CD4-positive, alpha-beta T cell treated with Interleukin-4 for 1 hour (primary cell): ENCODE data around the gene IBA57.
"Not testable (repeated sequence)": the region's sequence is repeated elsewhere in the genome, so short reads cannot be mapped to it uniquely, and the experiment has no call there.

Experiments used
- DNase-seq, 2 donors: peaks; one replicate each; pipeline ENCODE4 v3.0.0-alpha.2; 2020 to 2022

IBA57 gene

DNA sequence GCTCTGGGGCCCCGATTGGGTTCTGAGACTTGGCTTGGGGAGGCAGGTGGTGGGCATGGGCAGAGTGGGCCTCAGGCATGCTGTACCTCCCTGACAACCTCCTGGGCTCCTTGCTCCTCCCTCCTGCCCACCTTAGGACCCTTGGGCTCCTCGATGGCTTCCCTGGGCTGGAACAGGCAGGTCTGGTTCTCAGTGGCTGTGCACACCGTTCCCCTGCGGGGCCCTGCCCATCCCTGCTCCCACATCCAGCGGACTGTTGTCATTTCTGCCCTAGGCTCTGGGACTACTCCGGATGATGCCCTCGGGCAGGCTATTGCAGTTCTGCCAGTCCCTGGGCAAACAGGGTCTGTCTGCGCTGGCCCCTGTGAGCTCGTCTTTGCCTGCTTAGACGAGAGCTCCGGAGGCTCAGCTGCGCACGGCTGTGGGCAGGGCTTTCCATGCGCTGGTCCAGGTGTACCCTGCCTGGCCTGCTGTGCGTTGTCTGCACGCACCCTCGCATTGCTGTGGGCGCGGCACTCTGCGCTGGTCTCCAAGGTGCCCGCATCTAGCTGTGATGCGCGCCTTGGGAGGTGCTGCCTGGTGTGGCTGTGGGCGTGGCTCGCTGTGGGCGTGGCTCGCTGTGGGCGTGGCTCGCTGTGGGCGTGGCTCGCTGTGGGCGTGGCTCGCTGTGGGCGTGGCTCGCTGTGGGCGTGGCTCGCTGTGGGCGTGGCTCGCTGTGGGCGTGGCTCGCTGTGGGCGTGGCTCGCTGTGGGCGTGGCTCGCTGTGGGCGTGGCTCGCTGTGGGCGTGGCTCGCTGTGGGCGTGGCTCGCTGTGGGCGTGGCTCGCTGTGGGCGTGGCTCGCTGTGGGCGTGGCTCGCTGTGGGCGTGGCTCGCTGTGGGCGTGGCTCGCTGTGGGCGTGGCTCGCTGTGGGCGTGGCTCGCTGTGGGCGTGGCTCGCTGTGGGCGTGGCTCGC, 8.2 kb downstream of the IBA57 start:
- DNase-seq: peak in 1 of 2 donors; percentile 48

DNA sequence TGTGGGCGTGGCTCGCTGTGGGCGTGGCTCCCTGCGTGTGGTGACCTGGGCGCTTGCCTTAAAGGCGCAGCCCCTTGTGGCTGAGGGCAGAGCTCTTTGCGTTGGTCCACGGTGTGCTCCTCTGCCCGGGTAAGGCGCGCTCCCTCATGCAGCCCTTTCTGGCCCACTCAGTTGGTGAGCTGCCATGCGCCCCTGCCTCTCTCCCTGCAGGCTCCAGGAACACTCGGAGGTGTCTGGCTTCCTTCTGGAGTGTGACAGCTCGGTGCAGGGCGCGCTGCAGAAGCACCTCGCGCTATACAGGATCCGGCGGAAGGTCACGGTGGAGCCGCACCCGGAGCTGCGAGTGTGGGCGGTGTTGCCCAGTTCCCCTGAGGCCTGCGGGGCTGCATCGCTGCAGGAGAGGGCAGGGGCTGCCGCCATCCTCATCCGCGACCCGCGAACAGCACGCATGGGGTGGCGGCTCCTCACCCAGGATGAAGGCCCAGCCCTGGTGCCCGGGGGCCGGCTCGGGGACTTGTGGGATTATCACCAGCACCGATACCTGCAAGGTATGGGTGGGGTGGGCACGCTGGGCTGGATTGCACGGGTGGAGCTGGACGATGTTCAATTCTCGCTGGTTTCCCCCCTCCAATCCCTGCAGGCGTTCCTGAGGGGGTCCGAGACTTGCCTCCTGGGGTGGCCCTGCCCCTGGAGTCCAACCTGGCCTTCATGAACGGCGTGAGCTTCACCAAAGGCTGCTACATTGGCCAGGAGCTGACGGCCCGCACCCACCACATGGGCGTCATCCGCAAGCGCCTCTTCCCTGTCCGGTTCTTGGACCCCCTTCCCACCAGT, 9.1 kb downstream of the IBA57 start:
- peak; percentile 36 to 54 for DNase-seq

DNA sequence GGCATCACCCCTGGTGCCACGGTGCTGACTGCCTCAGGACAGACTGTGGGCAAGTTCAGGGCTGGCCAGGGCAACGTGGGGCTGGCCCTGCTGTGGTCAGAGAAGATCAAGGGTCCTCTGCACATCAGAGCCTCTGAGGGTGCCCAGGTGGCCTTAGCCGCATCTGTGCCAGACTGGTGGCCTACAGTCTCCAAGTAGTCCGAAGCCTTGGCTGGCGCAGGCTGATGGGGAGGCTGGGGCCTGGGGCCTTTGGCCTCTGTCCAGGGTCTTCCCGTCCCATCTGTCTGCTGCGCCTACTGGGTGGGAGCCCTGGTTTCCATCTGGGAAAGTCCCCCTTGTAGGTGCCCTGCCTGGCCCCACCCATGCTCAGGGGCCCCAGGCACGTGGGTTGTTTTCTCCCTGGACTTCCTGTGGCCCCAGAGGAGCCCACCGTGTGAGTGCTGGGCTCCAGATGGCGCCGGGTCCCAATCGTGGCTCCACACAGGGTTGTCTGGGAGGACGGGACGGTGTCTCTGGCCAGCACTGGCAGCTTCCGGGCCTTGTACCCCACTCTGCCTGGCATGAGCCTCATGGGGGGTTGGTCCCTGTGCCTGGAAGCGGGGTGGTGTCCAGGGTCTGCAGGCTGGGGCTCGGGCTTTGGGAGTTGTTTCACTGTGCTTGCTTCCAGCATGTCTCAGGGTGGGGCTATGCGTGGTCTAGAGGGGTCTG, 9.9 kb downstream of the IBA57 start:
- no peak for DNase-seq

DNA sequence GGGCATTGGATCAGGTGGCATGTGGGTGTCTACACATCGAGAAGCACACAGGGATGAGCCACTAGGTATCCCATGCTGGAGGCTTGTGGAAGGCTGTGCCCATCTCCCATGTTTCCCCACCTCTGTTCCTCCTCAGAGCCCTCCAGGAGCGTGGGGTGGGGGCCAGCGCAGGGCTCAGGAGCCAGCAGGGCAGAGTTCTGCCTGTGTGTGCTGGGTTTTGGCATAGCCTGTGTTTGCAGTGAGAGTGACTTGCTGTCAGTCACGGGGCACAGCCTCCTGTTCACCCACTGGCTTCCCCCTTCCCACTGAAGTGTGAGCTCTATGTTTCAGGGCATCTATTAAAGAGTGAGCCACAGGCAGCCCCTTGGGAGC, 10.4 kb downstream of the IBA57 start:
- DNase-seq: no peak

DNA sequence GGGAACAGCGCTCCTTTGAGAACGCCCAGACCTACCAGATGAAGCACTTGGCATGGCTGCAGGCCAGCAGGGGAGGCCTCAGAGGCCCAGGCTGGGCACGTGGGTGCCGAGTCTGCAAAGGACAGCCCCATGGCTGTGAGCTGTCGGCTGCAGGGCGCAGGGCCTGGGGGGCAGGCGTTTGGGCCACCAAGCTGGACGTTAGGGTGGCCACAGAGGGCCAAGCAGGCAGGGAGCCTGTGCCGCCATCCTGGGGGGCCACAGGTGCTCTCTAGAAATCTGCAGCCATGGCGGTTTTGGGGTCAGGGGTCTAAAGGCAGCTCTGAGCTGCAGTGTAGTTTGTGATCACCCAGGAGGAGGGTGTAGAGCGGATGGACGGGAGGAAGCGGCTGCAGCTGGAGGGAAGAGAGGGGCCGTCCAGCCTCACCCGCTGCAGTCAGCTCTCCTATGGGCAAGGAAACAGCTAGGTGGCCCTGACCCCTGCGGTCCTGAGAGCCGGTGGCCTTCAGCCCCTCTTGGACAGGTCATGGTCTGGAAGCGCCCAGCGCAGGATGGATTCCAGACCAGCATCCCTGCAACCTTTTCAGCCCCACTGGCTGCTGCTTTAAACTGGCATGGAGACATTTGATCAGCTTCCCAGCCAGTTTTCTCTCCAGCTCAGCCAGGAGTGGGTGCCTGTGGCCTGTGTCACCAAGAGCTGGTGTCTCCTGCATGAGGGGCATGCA, 11.0 kb downstream of the IBA57 start:
- no peak for DNase-seq

DNA sequence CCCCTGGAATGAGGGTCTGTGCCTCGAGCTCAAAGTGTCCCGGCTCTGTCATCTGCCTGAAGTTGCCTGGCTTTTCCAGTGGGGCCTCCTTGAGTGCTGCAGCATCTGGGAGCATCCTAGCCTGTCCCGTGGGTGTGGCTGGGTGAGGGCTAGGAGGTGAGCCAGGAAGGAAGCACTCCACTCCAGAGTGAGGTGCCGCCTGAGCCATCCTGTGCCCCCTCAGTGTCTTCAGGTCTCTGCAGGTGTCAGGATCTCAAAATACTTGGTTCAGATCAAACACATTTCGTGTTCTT, 11.5 kb downstream of the IBA57 start:
- no peak for DNase-seq

DNA sequence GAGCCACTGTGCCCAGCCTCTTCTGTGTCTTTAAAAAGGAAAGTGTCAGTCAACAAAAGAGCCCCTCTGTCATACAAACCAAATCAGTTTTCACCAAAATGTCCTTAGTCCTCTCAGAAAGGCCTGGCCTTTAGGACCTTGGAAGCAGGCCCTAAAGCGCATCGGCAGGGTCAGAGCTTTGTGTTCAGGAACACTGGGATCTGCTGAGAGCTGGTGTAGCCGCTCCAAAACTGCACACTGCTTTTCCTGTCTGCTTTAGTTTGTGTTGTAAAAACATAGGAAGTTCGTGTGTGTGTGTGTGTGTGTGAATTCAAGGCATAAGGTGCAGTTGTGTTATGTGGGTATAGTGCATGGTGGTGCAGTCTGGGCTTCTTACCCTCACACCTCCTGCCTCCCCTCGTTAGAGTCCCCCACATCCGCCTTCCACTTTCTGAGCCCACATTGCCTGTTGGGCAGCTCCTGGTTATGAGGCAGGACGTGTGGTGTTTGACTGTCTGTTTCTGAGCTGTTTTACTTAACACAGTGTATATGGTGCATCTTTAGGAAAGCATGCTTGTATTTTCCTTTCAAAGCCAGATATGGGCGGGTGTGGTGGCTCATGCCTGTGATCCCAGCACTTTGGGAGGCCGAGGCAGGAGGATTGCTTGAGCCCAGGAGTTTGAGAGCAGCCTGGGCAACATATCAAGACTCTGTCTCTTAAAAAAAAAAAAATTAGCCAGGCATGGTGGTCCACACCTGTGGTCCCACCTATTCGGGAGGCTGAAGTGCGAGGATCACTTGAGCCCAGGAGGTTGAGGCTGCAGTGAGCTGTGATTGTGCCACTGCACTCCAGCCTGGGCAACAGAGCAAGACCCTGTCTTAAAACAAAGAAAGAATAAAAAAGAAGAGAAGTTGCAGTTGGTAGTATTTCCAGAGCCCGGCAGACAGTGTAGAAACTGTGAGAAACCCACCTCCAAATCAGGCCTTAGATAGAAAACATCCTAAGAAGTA, 12.4 kb downstream of the IBA57 start:
- no peak for DNase-seq

DNA sequence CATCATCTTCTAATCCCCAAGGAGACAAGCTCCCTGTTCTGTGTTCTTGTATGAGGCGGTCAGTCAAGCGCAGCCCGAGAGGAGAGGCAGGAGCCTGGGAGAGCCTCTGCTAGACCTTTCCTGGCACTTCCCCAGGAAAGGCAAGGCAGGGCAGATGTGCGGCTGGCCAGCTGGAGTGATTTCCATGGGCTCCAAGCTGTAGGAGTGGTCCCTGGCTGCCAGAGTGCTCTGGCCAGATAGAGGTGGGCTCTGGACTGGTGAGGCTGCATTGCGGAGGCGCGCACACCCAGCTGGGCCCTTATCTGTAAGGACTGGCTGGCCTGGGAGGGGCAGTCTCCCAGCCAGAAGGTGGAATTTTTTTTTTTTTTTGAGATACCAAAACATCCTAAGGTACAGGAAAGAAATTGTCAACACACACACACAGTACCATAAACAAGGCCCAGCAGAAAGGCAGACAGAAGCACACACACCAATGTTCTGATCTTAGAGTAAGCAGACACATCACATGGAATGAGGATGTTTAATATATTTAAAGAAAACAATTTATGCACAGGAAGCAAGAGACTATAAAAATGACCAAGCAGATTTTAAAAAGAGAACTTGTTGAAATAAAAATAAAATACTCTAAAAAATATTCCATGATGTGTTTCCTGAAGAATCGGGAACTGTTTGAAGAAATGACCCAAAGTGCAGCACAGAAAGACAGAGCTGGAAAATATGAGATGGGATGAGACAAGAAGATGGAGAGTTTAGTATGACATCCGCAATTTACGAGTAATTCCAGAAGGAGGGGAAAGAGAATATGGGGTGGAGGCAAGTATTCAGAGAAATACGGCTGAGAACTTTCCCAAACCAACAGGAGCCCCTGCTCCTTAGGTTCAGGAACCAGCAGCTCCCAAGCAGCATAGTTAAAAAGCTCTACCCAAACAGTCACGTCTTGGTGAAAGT, 13.4 kb downstream of the IBA57 start:
- no peak for DNase-seq

DNA sequence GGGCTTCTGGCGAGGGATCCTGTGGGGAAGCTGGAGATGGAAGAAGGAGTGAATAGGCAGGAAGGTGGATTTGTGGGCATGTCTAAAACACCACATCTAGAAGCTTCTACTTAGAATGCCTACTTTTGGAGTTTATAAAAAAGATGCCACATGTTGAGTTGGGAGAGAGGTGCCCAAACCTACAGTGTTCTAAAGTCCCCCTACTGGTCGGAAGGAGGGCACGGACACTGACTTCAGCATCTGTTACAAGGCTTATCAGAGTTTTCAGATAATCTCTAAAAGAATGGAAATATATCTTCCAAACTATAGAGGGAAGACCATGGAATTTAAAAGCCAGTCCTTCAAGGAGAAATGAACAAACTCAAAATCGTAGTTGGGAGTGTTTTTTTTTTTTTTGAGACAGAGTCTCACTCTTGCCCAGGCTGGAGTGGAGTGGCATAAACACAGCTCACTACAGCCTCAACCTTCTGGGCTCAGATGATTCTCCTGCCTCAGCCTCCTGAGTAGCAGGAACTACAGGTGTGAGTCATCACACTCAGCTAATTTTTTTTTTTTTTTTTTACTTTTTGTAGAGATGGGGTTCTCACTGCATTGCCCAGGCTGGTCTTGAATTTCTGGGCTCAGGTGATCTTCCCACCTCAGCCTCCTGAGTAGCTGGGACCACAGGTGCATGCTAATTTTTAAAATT, 14.8 kb downstream of the IBA57 start:
- DNase-seq: no peak

DNA sequence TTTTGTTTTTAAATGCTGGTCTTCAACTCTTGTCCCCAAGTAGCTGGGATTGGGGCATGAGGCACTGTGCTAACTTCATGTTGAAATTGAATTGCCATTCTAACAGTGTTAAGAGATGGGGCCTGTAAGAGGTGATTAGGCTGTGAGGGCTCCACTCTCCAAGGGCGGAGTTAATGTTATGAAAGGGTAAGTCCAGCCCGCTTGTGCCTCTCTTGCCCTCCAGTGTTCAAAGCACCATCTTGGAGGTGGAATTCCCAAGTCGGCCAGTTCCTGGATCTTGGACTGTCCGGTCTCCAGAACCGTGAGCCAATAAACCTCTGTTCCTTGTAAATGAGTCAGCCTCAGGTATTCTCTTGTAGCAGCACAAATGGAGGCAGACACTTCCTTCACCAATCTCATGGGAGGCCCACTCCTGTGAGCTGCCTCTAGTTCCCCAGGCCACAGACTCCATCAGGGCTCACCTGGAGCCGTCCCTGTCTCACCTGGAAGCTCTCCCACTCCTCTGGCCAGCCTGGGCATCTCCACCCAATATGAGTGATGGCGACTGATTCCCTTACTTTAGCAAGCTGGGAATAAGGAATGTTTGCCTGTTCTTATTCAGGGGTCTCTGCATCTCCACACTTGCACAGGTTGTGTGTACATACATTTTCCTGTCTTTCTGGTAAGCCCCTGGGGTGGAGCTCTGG, 15.5 kb downstream of the IBA57 start:
- DNase-seq: no peak

DNA sequence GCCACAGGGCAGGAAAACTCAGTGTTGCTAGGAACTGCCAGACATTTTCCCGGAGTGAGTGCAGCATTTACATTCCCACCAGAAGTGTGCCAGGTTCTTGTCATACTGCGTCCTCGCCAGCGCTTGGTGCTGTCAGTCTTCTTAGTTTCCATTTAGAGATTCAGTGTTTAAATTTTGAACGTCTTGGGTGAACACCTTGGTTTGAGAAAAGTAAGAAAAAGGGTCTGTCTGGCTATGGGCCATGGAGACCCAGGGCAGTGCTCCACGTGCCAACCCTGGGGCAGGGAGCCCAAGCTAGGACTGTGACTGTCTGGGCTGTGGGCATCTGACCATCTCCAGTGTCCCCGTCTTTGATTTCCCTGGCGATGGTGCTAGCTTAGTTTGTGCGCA, 16.0 kb downstream of the IBA57 start:
- no peak for DNase-seq

DNA sequence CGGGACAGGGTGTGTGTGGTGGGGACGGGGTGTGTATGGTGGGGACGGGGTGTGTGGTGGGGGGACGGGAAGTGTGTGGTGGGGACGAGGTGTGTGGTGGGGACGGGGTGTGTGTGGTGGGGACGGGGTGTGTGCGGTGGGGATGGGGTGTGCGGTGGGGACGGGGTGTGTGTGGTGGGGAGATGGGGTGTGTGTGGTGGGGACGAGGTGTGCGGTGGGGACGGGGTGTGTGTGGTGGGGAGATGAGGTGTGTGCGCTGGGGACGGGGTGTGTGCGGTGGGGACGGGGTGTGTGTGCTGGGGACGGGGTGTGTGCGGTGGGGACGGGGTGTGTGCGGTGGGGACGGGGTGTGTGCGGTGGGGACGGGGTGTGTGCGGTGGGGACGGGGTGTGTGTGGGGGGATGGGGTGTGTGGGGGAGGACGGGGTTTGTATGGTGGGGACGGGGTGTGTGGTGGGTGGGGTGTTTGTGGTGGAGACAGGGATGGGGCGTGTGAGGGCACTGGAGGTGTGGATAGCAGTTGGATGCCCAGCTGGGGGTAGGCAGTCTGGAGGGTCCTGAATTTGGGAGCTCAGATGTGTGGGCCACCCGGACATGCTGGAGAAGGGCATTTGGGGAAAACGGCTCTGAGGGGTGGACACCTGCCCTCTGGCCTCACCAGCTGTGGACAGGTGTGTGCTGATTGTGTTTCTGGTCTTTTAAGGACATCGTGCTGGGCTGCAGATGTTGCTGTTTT, 16.9 kb downstream of the IBA57 start:
- DNase-seq: peak in 1 of 2 donors; percentile 36

DNA sequence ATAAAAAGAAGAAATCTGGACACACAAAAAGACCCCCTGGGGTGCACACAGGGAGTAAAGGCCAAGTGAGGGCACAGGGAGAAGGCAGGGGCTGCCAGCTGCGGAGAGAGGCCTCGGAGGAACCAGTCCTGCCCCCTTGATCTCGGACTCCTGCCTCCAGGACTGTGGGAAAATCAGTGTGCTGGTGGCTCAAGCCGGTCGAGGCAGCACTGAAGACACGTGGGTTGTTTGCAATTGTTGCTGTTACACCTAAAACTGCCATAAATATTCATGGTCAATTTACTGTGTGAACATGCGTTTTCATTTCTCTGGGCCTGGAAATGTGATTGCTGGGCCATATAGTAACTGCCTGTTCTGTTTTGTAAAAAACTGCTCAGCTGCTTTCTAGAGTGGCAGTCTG, 18.5 kb downstream of the IBA57 start:
- DNase-seq: no peak

DNA sequence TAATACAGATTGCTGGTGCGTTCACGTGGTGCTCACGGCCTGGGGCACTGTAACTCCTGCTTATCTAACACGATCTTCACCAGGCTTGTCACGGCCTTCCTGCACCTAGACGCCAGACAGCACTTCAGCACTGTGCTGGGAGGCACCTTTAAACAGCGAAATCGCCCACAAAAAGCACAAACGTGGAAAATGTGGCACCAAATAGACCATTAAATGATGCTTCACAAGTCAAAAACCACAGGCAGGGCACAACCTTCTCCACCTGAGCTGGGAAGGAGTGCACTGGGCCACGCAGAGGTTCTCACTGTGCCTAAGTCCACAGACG, 20.0 kb downstream of the IBA57 start:
- DNase-seq: peak; percentile 55 to 70

DNA sequence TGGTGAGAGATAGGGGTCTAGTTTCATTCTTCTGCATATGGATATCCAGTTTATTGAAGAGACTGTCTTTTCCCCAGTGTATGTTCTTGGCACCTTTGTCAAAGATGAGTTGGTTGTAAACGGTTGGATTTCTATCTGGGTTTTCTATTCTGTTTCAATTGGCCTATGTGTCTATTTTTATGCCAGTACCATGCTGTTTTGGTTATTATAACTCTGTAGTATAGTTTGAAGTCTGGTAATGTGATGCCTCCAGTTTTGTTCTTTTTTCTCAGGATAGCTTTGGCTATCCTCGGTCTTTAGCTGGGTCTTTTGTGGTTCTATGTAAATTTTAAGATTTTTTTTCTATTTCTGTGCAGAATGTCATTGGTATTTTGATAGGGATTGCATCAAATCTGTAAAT, 22.6 kb downstream of the IBA57 start:
- DNase-seq: not testable (repeated sequence)

DNA sequence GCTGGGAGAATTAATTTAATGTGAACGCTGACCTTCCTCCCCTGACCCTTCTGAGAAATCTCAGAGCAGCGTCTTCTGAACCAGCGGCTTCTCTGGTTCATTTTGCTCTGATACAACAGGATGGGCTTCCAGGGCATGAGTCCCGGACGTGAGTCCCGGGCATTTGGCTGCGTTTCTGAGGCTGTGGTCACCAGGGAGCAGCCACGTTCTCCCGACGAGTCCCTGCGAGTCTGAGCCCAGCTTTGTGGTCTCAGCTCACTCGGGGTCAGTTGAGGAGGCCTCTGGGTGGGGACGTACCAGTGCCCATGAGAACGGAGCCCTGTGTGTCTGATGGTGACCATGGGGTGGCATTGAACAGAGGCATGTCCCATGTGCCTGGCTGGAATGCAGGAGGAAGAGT, 24.6 kb downstream of the IBA57 start:
- no peak for DNase-seq

DNA sequence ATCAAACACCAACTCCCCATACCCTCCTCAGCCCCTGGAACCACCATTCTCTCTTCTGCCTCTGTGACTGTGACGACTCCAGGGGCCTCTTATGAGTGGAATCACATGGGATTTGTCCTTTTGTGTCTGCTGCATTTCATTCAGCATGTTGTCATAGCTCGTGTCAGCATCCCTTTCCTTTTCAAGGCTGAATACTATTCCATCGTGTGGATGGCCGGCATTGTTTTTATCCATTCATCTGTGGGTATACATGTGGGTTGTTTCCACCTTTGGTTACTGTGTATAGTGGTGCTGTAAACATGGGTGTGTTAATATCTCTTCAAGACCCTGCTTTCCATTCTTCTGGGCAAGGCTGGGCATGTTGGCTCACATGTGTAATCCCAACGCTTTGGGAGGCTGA, 25.2 kb downstream of the IBA57 start:
- DNase-seq: no peak

DNA sequence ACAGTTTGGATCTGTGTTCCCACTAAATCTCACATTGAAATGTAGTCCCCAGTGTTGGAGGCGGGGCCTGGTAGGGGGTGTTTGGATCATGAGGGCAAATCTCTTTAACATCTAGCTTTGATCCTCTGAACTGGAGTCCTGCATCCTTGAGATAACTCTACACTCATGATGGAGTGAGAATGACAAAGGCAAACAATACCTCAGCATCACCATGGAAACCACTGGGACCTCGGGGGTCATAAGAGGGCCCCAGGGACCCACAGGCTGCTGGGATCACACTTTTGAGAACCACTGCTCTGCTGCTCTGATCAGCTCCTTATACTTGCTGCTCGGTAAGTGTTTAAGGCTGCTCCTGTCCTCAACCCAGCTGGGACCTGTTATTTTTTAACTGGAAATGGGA, 28.8 kb downstream of the IBA57 start:
- DNase-seq: no peak
